Measurements from ENCODE around the gene MAMDC4.

MAMDC4 gene

DNA sequence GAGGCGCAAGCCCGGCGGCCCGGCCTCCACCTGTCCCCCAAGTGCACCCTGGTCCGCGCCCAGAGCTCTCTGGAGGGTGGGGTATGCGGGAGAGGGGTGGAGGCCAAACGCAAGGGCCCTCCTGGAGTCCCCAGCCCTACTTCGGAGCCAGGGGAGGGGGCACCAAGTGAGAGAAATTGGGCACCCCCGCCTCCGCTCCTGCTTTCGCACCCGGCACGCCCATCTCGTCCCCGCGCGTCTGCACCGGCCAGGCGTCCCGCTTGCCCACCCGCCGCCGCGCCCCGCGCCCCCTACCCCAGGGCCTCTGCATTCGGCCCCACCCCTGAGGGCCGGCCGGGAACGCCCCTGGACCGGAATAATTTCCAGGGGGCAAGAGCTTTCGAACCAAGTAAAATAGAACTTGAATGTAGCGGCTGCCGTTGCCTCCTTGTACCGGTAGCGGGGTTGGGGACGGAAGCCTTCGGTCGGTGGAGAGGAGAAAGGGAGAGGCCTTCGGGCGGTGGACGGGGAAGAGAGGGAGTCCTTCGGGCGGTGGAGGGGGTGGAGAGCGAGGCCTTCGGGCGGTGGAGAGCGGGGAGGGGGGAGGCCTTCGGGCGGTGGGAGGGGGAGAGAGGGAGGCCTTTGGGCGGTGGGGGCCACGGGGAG, 3.6 kb upstream of the MAMDC4 start:
- H3K27me3 ChIP-seq (replicated peaks; ENCODE audit: insufficient read depth, low read length): no peaks in the 10 kb centered on the region
- H3K27ac ChIP-seq (ENCODE audit: low read length): peak overlapping the region; percentile 65; the same call in 1 of the 2 replicates
- H3K4me3 ChIP-seq (ENCODE audit: low read length): peak overlapping the region; percentile 90
- TF ChIP-seq EZH2phosphoT487 (IDR thresholded peaks at IDR 0.05; ENCODE audit: low read length): no peak
- no peaks in the 10 kb centered on the region for H3K36me3 ChIP-seq (replicated peaks; ENCODE audit: insufficient read depth, low read length)
- peaks cover 12% of the 10 kb centered on the region; the same call in 1 of the 2 replicates for H3F3A ChIP-seq (ENCODE audit: insufficient read depth, low read length)
- 0 out of 2 replicates have a peak, but pooled peaks cover 6% of the 10 kb centered on the region for H3K4me1 ChIP-seq (ENCODE audit: low read length)
- DNase-seq: peak; percentile 54
- H4K20me1 ChIP-seq (ENCODE audit: insufficient read depth, low read length): no peaks in the 10 kb centered on the region
- H3K79me2 ChIP-seq (ENCODE audit: low read length): peaks cover 17% of the 10 kb centered on the region; the same call in 1 of the 2 replicates
- no peaks in the 10 kb centered on the region for H3K9me2 ChIP-seq (replicated peaks; ENCODE audit: insufficient read depth, low read length)
- peak overlapping the region; percentile 37 for H2AFZ ChIP-seq (ENCODE audit: low read length)
- H3K9ac ChIP-seq (ENCODE audit: low read length): peak overlapping the region; percentile 72
- H3K9me3 ChIP-seq (replicated peaks; ENCODE audit: insufficient read depth, low read length): no peaks in the 10 kb centered on the region
- peak overlapping the region; percentile 58 for H3K4me2 ChIP-seq (ENCODE audit: low read depth, low read length)

DNA sequence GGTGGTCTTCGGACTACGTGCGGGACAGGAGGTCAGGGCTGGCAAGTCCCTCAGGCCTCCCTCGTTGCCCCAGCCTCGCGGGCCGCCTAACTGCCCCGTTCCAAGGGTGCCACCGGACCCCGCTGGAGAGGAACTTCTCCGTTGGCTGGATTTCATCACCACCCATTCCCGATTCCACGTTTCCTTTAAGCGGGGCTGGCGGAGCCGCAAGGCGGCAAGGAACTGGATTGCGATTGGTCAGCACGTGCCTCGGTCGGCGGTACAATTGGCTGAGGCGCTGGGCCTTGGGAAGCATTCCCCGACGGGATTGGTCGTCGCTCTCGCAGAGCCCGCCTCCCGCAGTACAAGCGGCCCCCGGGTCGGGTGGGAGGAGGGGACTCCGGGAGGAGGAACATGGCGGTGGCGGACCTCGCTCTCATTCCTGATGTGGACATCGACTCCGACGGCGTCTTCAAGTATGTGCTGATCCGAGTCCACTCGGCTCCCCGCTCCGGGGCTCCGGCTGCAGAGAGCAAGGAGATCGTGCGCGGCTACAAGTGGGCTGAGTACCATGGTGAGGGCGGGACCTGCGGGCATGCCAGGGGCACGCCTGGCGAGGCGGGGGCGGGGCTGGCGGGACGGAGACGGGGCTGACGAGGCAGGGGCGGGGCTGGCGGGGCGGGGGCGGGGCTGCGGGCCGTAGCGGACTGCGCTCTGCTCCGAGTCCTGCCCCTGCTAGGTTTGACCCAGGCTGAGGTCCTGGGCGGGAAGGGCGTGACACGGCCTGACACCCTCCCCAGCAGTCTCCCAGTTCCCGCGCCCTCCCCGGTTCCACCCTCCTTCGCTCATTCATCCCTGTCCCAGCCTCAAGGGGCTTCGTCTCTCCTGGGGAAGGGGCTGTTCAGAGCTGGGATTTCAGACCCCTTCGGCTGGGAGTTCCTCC, 2.8 kb upstream of the MAMDC4 start, which contains the start of gene PHPT1:
Gene PHPT1 (plus strand): TSS at position 372 of the 922 bp plus-strand sequence. CDS start 22 bp downstream, at position 394.
- peak within 1 kb of the TSS; percentile 49 for H2AFZ ChIP-seq (ENCODE audit: low read length)
- TF ChIP-seq, protein P1, sequence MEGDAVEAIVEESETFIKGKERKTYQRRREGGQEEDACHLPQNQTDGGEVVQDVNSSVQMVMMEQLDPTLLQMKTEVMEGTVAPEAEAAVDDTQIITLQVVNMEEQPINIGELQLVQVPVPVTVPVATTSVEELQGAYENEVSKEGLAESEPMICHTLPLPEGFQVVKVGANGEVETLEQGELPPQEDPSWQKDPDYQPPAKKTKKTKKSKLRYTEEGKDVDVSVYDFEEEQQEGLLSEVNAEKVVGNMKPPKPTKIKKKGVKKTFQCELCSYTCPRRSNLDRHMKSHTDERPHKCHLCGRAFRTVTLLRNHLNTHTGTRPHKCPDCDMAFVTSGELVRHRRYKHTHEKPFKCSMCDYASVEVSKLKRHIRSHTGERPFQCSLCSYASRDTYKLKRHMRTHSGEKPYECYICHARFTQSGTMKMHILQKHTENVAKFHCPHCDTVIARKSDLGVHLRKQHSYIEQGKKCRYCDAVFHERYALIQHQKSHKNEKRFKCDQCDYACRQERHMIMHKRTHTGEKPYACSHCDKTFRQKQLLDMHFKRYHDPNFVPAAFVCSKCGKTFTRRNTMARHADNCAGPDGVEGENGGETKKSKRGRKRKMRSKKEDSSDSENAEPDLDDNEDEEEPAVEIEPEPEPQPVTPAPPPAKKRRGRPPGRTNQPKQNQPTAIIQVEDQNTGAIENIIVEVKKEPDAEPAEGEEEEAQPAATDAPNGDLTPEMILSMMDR (IDR thresholded peaks at IDR 0.05; ENCODE audit: low read length): no peak
- TF ChIP-seq EZH2phosphoT487 (IDR thresholded peaks at IDR 0.05; ENCODE audit: low read length) (no peak), EZH2 (optimal IDR thresholded peaks at IDR 0.05; ENCODE audit: low read depth, low read length) (no peak)
- 0 out of 2 replicates have a peak, but pooled peaks cover 6% of the 10 kb centered on the region for H3K4me1 ChIP-seq (ENCODE audit: low read length)
- H3K9me3 ChIP-seq (replicated peaks; ENCODE audit: insufficient read depth, low read length): no peaks in the 10 kb centered on the region
- no peaks in the 10 kb centered on the region for H4K20me1 ChIP-seq (ENCODE audit: insufficient read depth, low read length)
- H3K4me3 ChIP-seq (ENCODE audit: low read length): peak within 1 kb of the TSS; percentile 90
- no peaks in the 10 kb centered on the region for H3K9me2 ChIP-seq (replicated peaks; ENCODE audit: insufficient read depth, low read length)
- H3K27ac ChIP-seq (ENCODE audit: low read length): peak within 1 kb of the TSS; percentile 65; the same call in 1 of the 2 replicates
- H3F3A ChIP-seq (ENCODE audit: insufficient read depth, low read length): peaks cover 12% of the 10 kb centered on the region; the same call in 1 of the 2 replicates
- peak within 1 kb of the TSS; percentile 94 for H3K4me2 ChIP-seq (ENCODE audit: low read depth, low read length)
- H3K79me2 ChIP-seq (ENCODE audit: low read length): peaks cover 17% of the 10 kb centered on the region; the same call in 1 of the 2 replicates
- no peaks in the 10 kb centered on the region for H3K36me3 ChIP-seq (replicated peaks; ENCODE audit: insufficient read depth, low read length)
- no peaks in the 10 kb centered on the region for H3K27me3 ChIP-seq (replicated peaks; ENCODE audit: insufficient read depth, low read length)
- DNase-seq: peak; percentile 98
- H3K9ac ChIP-seq (ENCODE audit: low read length): peak within 1 kb of the TSS; percentile 72

DNA sequence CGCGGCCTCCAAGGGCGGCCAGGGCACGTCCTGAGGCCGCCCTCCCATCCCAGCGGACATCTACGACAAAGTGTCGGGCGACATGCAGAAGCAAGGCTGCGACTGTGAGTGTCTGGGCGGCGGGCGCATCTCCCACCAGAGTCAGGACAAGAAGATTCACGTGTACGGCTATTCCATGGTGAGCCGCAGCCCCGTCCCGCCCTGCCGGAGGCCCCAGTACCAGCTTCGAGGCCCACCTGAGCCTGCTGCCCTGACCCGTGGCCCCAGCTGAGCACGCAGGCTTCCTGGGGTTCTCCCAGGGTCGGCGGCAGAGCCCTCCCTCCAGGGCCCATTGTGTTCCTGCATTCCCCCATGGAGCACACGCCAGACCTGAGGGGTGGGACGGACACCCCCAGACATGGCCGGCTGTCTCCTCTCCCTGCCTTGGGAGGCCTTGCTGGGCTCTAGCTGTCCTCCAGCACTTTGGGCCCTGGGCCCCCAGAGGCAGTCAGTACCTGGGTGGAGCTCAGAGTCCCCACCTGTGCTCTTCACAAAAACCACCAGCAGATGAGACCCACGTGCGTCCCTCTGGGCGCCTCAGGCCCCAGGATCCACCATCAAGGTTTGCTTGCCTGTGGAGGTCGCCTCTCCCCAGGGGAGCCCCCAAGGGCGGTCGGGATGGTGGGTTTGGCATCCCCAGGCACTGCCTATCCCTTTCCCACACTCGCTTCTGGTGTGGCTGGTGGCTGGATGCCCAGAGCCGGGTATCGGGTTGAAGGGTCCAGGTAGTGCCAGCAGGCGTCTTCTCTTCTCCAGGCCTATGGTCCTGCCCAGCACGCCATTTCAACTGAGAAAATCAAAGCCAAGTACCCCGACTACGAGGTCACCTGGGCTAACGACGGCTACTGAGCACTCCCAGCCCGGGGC, 1.9 kb upstream of the MAMDC4 start:
- Histone ChIP-seq H3K27me3 (replicated peaks; ENCODE audit: insufficient read depth, low read length) (no peaks in the 10 kb centered on the region), H3K27ac (ENCODE audit: low read length) (no peak overlapping the region), H3K9me3 (replicated peaks; ENCODE audit: insufficient read depth, low read length) (no peaks in the 10 kb centered on the region), H3K4me1 (ENCODE audit: low read length) (0 out of 2 replicates have a peak, but pooled peaks cover 6% of the 10 kb centered on the region), H3K79me2 (ENCODE audit: low read length) (peaks cover 17% of the 10 kb centered on the region; the same call in 1 of the 2 replicates), H3K36me3 (replicated peaks; ENCODE audit: insufficient read depth, low read length) (no peaks in the 10 kb centered on the region), H4K20me1 (ENCODE audit: insufficient read depth, low read length) (no peaks in the 10 kb centered on the region), H3F3A (ENCODE audit: insufficient read depth, low read length) (peaks cover 12% of the 10 kb centered on the region; the same call in 1 of the 2 replicates), H2AFZ (ENCODE audit: low read length) (no peak overlapping the region), H3K4me3 (ENCODE audit: low read length) (peak overlapping the region; percentile 90), H3K4me2 (ENCODE audit: low read depth, low read length) (peak overlapping the region; percentile 94), H3K9ac (ENCODE audit: low read length) (peak overlapping the region; percentile 39; the same call in 1 of the 2 replicates), H3K9me2 (replicated peaks; ENCODE audit: insufficient read depth, low read length) (no peaks in the 10 kb centered on the region)
- DNase-seq: no peak
- TF ChIP-seq, protein P1 (IDR thresholded peaks at IDR 0.05; ENCODE audit: low read length): no peak
- TF ChIP-seq EZH2phosphoT487 (IDR thresholded peaks at IDR 0.05; ENCODE audit: low read length) (no peak), EZH2 (optimal IDR thresholded peaks at IDR 0.05; ENCODE audit: low read depth, low read length) (no peak)

All from MM.1S (cell line).